Kidney glomerular epithelial cell (primary cell): ENCODE results near the gene LRRFIP1.

ENCODE experiments used
- DNase-seq: peaks from one replicate; lab custom pipeline; 2025; lab: John Stamatoyannopoulos, UW

Gene LRRFIP1

GRCh38 chr2:237640493-237640998, 13.2 kb downstream of the LRRFIP1 start:
- no peak for DNase-seq

DNA sequence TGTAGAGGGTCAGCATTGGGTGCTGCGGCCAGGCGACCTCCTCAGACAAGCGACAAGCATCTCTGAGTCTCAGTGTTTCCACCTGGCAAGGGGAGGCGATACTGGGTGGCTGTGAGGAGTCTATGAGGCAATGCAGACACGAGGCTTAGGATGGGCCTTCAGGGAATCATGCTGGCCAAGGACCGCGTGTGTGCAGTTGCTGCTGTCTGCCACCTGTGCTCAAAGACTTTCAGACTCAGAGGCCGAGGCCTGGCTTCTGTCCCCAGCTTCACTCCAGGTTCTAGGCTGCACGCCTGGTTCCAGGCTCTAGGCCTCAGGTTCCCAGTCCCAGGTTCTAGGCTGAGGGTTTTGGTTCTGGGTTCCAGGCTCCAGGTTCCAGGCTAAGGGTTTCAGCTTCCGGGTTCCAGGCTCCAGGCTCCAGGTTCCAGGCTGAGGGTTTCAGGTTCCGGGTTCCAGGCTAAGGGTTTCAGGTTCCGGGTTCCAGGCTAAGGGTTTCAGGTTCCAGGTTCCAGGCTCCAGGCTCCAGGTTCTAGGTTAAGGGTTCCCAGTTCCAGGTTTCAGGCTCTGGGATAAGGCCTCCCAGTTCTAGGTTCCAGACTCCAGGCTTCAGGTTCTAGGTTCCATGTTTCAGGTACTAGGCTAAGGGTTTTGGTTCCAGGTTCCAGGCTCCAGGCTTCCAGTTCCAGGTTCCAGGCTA, 14.8 kb downstream of the LRRFIP1 start:
- DNase-seq = no peak

DNA sequence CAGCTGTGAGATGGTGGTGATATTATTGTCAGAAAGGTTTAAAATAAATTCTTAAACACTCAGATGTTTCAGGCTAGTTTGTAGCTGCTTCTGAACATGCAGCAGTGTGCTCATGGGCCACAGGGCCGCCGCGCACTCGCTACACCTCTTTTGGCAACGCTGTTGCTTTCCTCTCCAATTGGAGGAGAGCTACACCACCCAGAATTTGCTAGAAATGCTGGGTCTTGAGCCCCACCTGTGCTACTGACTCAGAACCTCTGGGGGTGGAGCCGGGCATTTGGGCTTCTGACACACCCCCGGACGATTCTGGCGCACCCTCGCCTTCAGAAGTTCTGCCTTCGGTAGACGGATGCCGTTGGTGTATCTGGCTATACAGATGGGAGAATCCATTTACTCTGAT, 15.7 kb downstream of the LRRFIP1 start:
- no peak for DNase-seq

DNA sequence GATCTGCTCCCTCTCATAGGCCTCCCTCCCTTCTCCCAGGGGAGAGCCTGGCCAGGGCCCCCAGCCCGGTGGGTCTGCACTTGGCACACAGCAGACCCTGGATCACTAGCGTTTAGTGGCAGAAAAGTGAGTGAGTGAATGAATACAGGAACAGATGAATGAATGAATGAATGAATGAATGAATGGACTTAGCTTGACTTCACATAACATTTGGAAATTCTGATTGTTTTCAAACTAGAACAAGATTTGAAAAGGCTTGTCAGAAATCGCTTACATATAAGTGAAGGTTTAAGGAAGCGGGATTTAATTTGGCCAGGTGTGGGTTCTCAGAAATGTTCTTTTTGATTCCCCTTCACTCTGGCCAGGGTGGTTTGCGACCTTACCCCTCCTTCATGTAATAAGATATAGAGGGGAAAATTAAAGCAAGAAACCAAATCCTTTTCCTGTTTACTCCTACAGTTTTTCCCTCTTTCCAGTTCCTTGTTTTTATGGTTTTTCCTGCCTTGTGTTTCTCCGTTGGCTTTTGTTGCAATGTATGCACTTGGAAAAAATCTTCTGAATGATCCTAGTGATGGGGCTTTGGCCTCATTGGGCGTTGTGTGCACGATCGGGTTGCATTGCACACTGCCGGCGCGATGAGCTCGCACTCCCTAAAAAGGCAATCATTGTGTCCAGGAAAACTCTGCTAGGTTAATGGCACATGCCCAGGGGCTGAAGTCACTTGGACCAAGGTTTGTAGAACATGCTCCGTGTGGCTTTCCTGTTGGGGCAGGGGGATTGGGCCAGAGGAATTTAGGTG, 16.4 kb downstream of the LRRFIP1 start:
- no peak for DNase-seq

DNA sequence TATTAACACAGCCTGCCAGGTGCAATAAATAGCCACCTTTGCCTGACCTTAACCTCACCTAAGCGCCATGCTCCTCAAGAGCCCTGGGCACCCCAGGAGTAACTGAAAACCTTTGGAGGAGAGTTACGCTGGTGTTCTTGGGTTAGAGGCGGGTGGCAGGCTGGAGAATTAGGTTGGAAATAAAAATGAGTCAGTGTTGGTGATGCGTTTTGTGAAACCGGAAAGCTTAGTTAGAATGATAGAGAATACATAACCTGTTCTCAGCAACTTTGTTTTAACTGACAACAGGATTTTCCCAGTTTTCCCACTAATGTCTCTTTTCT, 17.0 kb downstream of the LRRFIP1 start:
- no peak for DNase-seq

DNA sequence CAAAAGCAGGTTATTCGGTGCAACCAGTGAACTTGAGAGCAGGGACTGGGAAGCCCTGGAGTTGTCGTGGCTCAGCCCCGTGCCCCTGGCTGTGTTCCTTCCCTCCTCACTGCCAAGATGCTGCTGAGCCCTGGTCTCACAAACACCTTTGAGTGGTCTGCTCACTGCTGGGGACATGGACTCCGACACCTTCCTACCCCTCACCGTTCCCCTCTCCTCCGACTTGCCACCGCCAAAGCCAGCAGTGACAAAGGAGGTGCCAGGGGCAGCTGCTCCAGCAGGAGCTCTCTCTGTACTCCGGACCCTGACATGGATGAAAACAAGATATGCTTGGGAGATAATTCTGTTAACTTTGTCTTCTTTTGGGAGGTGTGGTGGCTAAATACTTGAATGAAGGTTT, 17.9 kb downstream of the LRRFIP1 start:
- no peak for DNase-seq

DNA sequence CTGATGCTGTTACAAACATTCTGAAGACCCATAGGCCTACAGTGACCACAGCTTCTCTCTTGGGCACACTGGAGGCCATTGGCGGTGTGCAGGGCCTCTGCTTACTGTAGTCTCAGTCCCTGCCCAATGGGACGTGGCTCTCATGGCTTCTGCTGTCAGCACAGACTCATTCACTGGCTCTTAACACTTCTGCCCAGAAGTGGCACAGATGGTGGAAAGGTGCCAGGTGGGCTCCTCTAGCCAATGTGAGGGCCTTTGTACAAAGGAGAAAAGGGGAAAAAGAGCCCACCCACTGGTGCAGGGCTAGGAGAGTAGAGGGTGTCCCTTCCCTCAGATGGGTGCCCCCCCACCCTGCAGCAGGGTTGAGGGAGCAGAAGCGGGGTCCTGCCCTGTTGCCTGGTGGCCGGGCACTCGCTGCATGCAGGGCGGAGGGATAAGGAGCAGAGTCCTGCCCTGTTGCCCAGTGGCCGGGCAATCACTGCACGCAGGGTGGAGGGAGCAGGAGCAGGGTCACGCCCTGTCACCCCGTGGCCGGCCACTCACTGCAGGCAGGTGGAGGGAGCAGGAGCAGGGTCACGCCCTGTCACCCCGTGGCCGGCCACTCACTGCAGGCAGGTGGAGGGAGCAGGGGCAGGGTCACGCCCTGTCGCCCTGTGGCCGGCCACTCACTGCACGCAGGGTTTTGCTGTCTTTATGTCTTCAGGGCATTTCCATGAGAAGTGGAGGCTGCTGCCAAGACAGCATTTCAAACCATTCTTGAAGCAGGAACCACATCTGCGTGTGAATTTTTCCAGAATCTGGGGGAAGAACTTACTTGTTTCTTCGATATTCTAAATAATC, 20.0 kb downstream of the LRRFIP1 start:
- DNase-seq = no peak

DNA sequence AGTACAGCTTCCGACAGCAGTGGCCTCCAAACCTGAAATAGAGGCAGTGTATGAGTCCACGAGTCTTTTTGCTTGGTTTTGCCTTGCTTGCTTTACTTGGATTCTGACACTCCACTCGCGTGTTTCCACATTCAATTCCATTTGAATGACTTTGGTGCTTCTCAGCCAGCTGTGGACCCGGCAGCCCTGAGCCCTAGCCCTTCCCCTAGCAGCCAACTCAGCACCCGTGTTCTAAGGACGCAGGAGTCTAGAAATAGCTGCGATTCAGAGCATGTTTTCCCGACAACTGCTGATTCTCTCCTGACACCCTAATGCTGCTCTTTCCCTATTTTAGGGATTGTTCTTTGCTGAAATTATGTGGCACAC, 20.6 kb downstream of the LRRFIP1 start:
- DNase-seq = no peak

DNA sequence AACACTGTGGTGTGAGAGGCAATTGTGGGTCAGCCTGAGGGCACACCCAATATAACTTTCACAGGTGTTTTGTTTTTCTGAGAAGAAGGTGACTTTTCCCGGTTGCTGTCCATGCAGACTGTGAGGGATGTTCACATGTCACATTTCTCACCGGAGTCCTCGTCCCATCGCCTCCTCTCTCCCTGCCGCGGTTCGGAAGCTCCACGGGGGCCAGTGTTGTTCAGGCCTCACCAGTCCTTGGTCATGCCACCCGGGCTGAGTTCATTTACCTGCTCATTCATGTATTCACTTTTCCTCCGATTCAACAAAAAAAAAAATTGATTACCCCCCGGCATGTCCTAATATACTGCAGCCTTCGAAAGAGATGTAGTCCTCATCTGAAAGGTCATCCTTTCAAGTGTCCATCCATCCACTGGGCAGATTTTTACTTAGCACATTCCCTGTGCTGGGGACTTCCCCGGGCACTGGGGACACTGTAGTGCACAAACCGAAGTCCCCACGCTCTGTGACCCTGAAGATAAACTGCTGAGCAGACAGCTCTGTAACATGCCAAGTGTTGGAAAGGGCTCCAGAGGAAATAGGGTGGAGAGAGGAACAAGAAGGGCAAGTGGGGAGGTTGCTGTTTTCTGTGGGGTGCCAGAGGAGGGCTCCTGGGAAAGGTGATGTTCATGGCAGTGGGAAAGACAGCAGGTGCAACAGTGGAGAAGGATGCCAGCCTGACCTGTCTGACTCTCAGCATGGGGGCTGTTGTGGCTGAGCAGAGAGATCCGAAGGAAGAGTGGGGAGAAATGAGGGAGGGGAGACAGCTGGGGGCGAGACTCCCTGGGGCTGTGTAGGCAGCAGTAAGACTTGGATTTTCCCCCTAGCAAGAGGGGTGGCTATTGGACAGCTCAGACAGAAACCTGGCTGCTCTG, 22.4 kb downstream of the LRRFIP1 start:
- DNase-seq = no peak

GRCh38 chr2:237650455-237650850, 23.1 kb downstream of the LRRFIP1 start:
- DNase-seq = no peak

DNA sequence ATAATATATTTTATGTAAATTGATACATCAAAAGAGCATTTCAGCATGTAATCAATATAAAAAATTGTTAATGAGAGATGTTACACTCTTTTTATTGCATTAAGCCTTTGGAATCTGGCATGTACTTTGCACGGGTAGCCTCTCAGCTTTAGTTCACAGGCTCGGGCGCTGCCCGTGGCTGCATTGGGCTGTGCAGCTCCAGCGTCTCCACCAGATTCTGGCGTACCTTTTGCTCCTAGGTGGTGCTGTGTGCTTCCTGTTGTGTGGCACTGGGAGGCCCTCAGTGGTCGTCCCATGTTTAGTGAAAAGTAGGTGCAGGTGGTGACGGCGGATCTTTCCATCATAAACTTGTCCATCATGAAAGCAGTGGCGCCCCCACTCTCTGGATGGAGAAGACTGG, 24.4 kb downstream of the LRRFIP1 start:
- no peak for DNase-seq

DNA sequence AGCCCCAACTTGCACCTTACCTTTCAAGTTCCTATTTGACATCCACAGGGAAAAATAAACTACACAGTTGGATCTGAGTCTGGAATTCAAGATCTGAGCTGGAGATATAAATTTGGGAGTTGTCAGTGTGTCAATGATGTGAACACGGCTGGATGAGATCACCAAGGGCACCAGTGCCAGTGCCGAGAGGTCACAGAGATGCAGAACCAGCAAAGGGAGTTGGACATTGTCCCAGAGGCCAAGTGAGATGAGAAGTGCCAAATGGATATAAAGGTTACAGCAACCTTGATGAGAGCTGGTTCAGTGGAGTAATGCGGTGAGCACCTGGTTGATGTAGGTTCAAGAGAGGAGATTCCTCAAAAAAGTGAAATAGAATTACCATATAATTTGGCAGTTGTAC, 24.8 kb downstream of the LRRFIP1 start:
- DNase-seq = no peak

DNA sequence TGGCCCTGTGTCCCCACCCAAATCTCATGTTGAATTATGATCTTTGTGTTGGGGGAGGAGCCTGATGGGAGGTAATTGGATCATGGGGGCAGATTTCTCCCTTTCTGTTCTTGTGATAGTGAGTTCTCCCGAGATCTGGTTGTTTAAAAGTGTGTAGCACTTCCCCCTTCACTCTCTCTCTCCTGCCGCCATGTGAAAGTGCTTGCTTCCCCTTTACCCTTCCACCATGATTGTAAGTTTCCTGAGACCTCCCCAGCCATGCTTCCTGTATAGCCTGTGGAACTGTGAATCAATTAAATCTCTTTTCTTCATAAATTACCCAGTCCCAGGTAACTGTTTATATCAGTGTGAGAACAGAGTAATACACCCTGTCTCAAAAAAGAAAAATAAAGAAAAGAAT, 25.5 kb downstream of the LRRFIP1 start:
- no peak for DNase-seq

GRCh38 chr2:237653776-237654558, 26.6 kb downstream of the LRRFIP1 start:
- no peak for DNase-seq

GRCh38 chr2:237657063-237657462, 29.7 kb downstream of the LRRFIP1 start:
- no peak for DNase-seq

GRCh38 chr2:237660381-237660900, 33.1 kb downstream of the LRRFIP1 start:
- no peak for DNase-seq

DNA sequence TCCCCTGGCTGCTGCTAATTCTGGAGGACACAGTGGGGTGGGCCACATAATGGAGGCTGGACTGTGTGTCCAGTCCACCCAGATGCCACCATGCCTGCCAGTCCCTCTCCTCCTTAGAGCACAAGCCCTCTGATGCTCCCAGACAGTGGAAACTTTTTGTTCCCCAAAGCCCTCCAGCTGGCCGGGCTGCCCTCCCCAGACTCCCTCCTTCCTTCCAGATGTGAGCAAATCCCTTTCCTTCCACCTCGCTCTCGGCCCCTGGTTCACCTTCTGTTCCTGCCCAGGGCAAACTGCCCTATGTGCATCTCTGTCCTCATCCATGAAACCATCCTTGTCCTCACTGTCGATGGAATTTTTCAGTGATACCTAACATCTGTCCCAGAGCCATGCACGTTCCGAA, 33.9 kb downstream of the LRRFIP1 start:
- no peak for DNase-seq

GRCh38 chr2:237661799-237662328, 34.5 kb downstream of the LRRFIP1 start:
- no peak for DNase-seq

GRCh38 chr2:237662671-237663093, 35.3 kb downstream of the LRRFIP1 start:
- peak; percentile 53 for DNase-seq

DNA sequence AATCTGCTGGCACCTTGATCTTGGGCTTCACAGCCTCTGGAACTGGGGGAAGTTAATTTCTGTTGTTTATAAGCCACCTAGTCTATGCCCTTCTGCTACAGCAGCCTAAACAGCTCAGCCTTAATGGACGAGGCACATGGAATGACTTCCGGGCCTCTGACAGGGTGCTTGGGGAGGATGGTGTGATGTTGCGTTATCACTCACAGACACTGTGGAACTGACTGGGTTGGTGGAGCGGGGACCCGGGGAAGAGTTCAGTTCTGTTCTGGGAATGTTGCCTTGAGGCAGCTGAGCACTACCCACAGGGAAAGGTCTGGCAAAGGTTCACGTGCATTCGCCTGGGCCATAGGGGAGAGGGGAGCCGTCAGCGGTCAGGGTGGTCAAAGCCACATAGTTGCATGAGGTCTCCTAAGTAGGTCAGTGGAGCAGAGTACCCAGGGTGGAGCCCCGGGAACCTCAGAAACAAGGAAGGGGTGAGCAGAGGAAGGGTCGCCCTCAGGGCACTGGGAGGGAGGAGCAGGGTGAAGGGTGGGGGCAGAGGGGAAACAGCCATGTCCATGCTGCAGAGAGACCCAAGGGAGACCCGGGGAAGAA, 36.2 kb downstream of the LRRFIP1 start:
- no peak for DNase-seq
